ENCODE results near the gene SPATC1L.
"Not testable (repeated sequence)": the region's sequence is repeated elsewhere in the genome, so short reads cannot be mapped to it uniquely, and the experiment has no call there.

SPATC1L gene

GRCh38 chr21:46183910-46184624, at the start of gene SPATC1L:
TSS of gene SPATC1L (minus strand) at chr21:46184459. CDS start at chr21:46182816, 1,643 bp downstream.
- peak; percentile 5 for DNase-seq

GRCh38 chr21:46229923-46230260, 45.6 kb upstream of the SPATC1L start:
- DNase-seq, result no peak

DNA sequence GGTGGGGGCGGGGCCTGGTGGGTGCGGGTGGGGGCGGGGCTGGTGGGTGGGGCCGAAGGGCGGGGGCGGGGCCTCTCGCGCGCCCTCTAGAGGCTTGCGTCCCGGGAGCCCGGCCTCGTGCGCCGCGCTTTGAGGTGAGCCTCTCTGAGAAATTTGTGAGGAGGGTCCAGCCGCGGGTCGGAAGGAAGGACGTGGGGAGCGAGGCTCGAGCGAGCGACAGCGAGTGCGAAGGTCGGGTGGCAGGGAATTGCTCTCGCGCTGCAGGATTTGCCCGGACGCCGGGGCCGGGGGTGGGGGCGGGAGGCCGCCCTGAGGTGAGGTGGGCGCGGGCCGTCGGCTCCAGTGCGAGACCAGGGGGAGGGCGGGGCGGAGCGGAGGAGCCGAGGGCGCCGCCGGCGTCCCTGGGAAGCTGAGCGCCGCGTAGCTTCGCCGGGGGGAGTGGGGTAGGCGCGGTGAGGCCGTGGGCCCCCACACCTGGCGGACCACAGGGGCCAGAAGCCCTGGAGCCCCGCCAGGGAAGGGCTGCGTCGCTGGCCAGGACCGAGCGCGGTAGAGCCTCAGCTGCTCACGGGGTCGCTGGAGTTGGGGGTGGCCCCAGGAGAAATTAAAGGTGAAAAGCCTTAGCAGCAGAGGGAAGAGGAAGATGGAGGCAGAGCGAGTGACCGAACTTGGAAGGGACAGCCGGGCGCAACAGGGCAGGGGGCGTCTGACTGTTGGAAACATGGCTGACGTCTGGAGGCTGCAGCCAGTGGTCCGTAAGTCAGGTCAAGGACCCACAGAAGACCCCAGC, 45.1 kb upstream of the SPATC1L start:
- DNase-seq, result no peak

DNA sequence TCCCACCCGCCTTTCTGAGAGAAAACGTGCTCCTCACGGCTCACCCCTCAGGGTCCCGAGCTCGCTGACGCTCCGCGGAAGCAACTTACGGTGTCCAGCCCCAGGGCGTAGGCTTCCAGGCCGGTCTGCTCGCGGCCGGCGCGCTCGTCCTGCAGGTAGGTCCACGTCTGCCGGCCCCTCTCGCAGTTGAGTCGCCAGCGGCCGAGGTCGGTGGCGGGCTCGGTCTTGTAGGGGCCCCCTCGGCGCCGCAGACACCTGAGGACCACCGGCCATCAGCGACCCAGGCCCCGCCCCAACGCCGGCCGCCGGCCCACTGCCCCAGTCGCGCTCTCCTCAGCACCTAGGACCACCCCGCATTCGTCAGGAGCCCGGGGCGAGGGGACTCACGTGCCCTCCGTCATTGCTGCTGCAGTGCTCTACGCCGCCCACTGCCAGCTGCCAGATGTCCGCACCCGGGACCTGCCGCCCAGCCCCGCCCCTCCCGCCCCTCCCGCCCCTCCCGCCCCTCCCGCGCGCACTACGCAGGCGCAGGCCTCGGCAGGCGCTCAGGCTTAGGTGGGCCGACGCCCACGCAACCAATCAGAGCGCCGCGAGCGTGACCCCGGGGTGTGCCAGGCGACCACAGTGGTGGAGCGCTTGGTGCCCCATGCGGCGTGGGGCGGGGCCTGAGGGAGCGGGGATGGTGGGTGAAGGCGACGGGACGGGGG, 44.2 kb upstream of the SPATC1L start, which contains the start of gene LSS:
Gene LSS, minus strand, starts transcription at position 430 of the 707 bp plus-strand sequence. Its CDS starts 29 bp downstream, at position 401.
- DNase-seq, result peak; percentile 94

DNA sequence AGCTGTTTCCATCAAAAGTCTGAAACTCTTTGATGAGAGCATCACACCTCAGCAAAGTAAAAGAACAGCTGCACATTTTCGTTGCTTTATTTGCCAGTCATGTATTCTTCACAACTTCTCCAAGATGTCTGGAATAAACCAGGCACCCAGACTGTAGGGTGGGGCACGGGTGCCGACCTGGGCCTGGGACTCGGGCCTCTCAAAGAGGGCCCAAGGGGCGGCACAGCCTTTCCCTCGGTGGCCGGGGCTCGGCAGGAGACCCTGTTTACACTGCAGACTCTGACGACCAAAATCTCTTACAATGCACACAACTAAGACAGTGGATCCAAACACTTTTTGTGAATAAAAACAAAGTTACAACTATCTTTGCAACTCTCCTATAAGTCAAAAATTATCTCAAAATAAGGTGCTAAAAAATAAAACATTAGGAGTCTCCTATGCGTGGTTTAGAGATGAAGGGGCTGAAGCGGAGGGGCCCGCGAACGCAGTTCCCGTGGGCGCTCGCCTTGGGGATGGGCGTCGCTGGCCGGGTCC, 43.6 kb upstream of the SPATC1L start:
- no peak for DNase-seq

GRCh38 chr21:46226920-46227599, 42.8 kb upstream of the SPATC1L start:
- no peak for DNase-seq

DNA sequence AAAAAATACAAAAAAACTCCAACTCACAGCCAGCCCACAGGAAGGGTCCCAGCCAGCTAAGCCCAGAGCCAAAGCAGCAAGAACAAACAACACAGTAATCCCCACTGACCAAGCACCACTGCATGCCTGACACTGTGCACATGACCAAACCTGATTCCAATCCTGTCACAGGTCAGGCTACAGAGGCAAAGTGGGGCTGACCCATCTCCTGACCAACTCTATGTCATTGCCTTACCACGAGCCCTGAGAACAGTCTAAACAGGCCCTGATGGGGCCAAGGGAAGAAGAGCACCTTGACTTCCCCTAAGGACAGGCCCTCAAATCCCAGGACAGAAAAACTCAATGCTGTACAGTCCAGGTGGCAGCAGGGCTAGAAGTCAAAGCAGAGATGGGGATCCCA, 41.9 kb upstream of the SPATC1L start:
- DNase-seq, result no peak

- DNase-seq, result not testable (repeated sequence)
These were observed 39.4 kb upstream of the SPATC1L start for GRCh38 chr21:46223661-46224060.

- no peak for DNase-seq
These were observed 39.0 kb upstream of the SPATC1L start for GRCh38 chr21:46223217-46223616.

DNA sequence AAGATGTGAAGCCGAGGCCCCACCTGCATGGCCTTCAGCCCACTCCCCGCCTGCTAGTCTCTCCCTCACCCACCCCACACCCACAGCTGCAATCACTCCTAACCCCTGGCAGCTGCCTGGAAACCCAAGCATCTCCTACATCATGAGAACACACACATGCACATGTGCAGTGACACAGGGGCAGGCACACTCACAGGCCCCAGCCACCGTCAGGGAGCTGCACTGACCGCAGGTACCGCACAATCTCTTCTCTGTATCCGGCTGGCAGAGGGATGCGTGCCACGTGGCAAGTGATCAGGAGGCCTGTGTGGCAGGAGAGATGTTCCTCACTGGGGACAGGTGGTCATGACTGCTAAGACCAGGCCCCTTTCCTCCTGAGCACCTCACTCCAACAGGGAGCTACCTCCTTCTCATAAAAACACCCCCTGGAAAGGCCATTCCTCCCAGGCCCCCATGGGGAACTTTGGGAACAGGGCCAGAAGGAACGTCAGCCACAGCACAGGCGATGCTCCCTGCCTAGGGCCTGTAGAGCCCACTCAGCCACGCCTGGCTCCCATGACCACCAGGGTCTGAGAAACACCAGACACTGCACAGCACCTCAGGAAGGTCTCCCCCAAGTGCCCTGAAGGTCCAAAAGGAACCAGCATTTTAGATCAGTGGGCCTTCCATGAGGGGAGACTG, 38.3 kb upstream of the SPATC1L start:
- no peak for DNase-seq

- DNase-seq, result no peak
These were observed 37.6 kb upstream of the SPATC1L start for GRCh38 chr21:46221664-46222435.

GRCh38 chr21:46220847-46221246, 36.6 kb upstream of the SPATC1L start:
- no peak for DNase-seq

- DNase-seq, result no peak
These were observed 36.1 kb upstream of the SPATC1L start for GRCh38 chr21:46220275-46220810.

DNA sequence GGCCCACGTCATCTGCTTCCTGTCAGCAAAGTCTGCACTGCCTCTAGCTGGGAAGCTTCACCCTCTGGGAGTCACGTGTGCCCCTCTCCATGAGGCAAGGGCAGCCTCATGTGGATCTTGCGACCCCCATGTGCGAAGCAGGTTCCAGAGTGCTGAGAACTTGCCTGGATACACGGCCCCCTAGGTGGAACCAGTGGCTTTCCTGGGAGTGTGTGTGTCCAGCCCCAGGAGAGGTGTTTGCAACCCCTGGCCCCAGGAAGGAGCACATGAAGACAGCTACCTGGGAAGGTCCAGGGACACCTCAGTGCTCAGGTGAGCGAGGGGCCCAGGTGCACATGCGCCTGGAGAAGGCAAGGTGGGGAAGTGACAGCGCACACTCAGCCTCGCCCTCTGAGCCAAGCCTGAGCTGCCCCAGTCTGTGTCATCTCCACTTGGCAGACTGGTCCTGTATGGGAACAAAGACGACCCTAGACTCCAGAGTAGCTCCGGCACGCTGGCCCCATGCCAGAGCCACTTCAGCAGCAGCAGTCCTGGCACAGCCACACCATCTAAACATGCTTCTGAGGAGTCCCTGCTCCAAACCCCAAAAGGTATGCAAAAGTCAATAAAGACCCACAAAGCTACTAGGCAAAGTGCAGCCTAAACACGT, 35.5 kb upstream of the SPATC1L start:
- DNase-seq, result no peak

GRCh38 chr21:46218906-46219590, 34.8 kb upstream of the SPATC1L start:
- DNase-seq, result no peak

- no peak for DNase-seq
These were observed 33.4 kb upstream of the SPATC1L start for GRCh38 chr21:46217511-46218196.

- DNase-seq, result no peak
These were observed 32.0 kb upstream of the SPATC1L start for GRCh38 chr21:46216132-46216747.

GRCh38 chr21:46215436-46216131, 31.3 kb upstream of the SPATC1L start:
- DNase-seq, result no peak
